PC-3 (cell line): ENCODE results near the gene BIRC5. TPM values are rescaled to one million over a fixed set of nuclear protein-coding genes. Genes with fewer than 3 reads are reported as not detected.

ENCODE experiments used
- ATAC-seq: fragments of 200-7000 bp; cut with Tn5 transposase; 2 replicates; pipeline ENCODE4 v1.9.1; 2020; ENCODE audit warnings: mild to moderate bottlenecking, moderate library complexity
- BruUV-seq: library from RNA; stranded (reverse); fragments of 400-500 nt; replicated peaks from 2 replicates; lab custom pipeline; 2021; lab: Mats Ljungman, UMichigan
- CTCF ChIA-PET: fragments of 300-600 bp; sonication (Branson Sonifier 250); formaldehyde crosslinking; loops from one replicate; lab custom pipeline; 2022; ENCODE audit warnings: antibody characterized with exemption; lab: Charles Lee
- POLR2A ChIA-PET: fragments of 300-600 bp; sonication (Branson Sonifier 250); formaldehyde crosslinking; loops from one replicate; lab custom pipeline; 2022; ENCODE audit warnings: antibody characterized with exemption; ENCODE audit not compliant: unreplicated experiment; lab: Charles Lee
- DNase-seq: peaks from one replicate; pipeline ENCODE4 v3.0.0-alpha.2; 2015
- H2AFZ ChIP-seq: fragments of 300-600 bp; sonication (generic); 2 replicates; pipeline ENCODE4 v1.6.0; 2016; ENCODE audit warnings: antibody characterized with exemption, low read length
- H3F3A ChIP-seq: fragments of 300-600 bp; sonication (generic); one replicate; pipeline ENCODE4 v1.6.0; 2017; ENCODE audit warnings: antibody characterized with exemption, low read length, control low read depth, mild to moderate bottlenecking; ENCODE audit not compliant: unreplicated experiment
- H3K27ac ChIP-seq: fragments of 300-600 bp; sonication (generic); 2 replicates; pipeline ENCODE4 v1.5.1; 2016; ENCODE audit warnings: mild to moderate bottlenecking, low read length
- H3K27me3 ChIP-seq: fragments of 300-600 bp; sonication (generic); 2 replicates; pipeline ENCODE4 v1.6.1; 2016; ENCODE audit warnings: low read length, mixed read lengths
- H3K36me3 ChIP-seq: fragments of 300-600 bp; sonication (generic); 2 replicates; pipeline ENCODE4 v1.6.1; 2016; ENCODE audit warnings: low read depth, mixed run types, low read length, mixed read lengths
- H3K4me1 ChIP-seq: fragments of 300-600 bp; sonication (generic); 2 replicates; pipeline ENCODE4 v1.5.1; 2016; ENCODE audit warnings: low read length; ENCODE audit not compliant: insufficient read depth
- H3K4me2 ChIP-seq: fragments of 300-600 bp; sonication (generic); 2 replicates; pipeline ENCODE4 v1.6.0; 2016; ENCODE audit warnings: low read length
- H3K4me3 ChIP-seq: fragments of 300-600 bp; sonication (generic); 2 replicates; pipeline ENCODE4 v1.5.1; 2016; ENCODE audit warnings: mild to moderate bottlenecking, low read length, mixed read lengths
- H3K79me2 ChIP-seq: fragments of 300-600 bp; sonication (generic); 2 replicates; pipeline ENCODE4 v1.6.1; 2017; ENCODE audit warnings: low read length, mixed read lengths
- H3K9ac ChIP-seq: fragments of 300-600 bp; sonication (generic); 2 replicates; pipeline ENCODE4 v1.6.0; 2016; ENCODE audit warnings: mild to moderate bottlenecking, low read length
- H3K9me2 ChIP-seq: fragments of 300-600 bp; sonication (generic); replicated peaks from 2 replicates; pipeline ENCODE4 v1.6.1; 2016; ENCODE audit warnings: mixed run types, low read length, mixed read lengths
- H3K9me3 ChIP-seq: fragments of 300-600 bp; sonication (generic); 2 replicates; pipeline ENCODE4 v1.6.1; 2016; ENCODE audit warnings: low read length, mixed read lengths
- H4K20me1 ChIP-seq: fragments of 300-600 bp; sonication (generic); 2 replicates; pipeline ENCODE4 v1.6.1; 2016; ENCODE audit warnings: low read length, mixed read lengths
- EZH2 ChIP-seq: fragments of 300-600 bp; sonication (generic); IDR thresholded peaks from one replicate; pipeline ENCODE4 v1.6.1; 2017; ENCODE audit warnings: antibody characterized with exemption, mild to moderate bottlenecking, low read length; ENCODE audit not compliant: unreplicated experiment
- EZH2phosphoT487 ChIP-seq: fragments of 300-600 bp; sonication (generic); IDR thresholded peaks from 2 replicates; pipeline ENCODE4 v1.6.1; 2018; ENCODE audit warnings: mild to moderate bottlenecking, antibody characterized with exemption, low read length, borderline replicate concordance
- intact Hi-C: fragments of 100-400 bp; cut with micrococcal nuclease; formaldehyde crosslinking; loops from 2 replicates; pipeline ENCODE4 v1.9.0; 2023
- total RNA-seq: library from RNA; depleted of rRNA; stranded (reverse); fragments of >200 nt; gene quantifications from 2 replicates; pipeline ENCODE4 v1.2.3, GENCODE V29; 2014
- TF ChIP-seq, protein P1 (sequence below): fragments of 300-600 bp; sonication (generic); conservative IDR thresholded peaks from 2 replicates; pipeline ENCODE4 v1.5.1; 2017; ENCODE audit warnings: antibody characterized with exemption, low read depth, mild to moderate bottlenecking, low read length

Gene BIRC5
- total RNA-seq, 1 experiment from 2014 or later, result 304 TPM

- Histone ChIP-seq H3K36me3 (peaks cover 30% of the 10 kb centered on the region), H3K9ac (no peak overlapping the region), H3K4me1 (peaks cover 24% of the 10 kb centered on the region), H3K9me2 (no peaks in the 10 kb centered on the region), H3K4me2 (peak overlapping the region; percentile 99), H3K4me3 (peak overlapping the region; percentile 77; the same call in 1 of the 2 replicates), H3K27me3 (no peaks in the 10 kb centered on the region), H3K9me3 (no peaks in the 10 kb centered on the region), H3K79me2 (peaks cover 65% of the 10 kb centered on the region), H3K27ac (no peak overlapping the region), H3F3A (no peaks in the 10 kb centered on the region), H2AFZ (no peak overlapping the region), H4K20me1 (peaks cover 13% of the 10 kb centered on the region; the same call in 1 of the 2 replicates)
- BruUV-seq, result no TSS peak
- ChIA-PET CTCF (no interaction called here), POLR2A (no interaction called here)
- intact Hi-C loops, result no loop called here
- no peak for DNase-seq
- TF ChIP-seq, protein P1, sequence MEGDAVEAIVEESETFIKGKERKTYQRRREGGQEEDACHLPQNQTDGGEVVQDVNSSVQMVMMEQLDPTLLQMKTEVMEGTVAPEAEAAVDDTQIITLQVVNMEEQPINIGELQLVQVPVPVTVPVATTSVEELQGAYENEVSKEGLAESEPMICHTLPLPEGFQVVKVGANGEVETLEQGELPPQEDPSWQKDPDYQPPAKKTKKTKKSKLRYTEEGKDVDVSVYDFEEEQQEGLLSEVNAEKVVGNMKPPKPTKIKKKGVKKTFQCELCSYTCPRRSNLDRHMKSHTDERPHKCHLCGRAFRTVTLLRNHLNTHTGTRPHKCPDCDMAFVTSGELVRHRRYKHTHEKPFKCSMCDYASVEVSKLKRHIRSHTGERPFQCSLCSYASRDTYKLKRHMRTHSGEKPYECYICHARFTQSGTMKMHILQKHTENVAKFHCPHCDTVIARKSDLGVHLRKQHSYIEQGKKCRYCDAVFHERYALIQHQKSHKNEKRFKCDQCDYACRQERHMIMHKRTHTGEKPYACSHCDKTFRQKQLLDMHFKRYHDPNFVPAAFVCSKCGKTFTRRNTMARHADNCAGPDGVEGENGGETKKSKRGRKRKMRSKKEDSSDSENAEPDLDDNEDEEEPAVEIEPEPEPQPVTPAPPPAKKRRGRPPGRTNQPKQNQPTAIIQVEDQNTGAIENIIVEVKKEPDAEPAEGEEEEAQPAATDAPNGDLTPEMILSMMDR, result no peak
- TF ChIP-seq EZH2phosphoT487 (no peak), EZH2 (no peak)
- no peak for ATAC-seq
Measured at GRCh38 chr17:78183916-78184315, 30.1 kb upstream of the BIRC5 start.

GRCh38 chr17:78184351-78184750 lies 29.7 kb upstream of the BIRC5 start:
- DNase-seq, result no peak
- no TSS peak for BruUV-seq
- no peak overlapping the region for H2AFZ ChIP-seq

GRCh38 chr17:78184868-78185267 lies 29.2 kb upstream of the BIRC5 start:
- peak overlapping the region; percentile 99 for H3K4me2 ChIP-seq
- no TSS peak for BruUV-seq
- ChIA-PET POLR2A (no interaction called here), CTCF (no interaction called here)
- no peak overlapping the region for H2AFZ ChIP-seq
- H3K4me1 ChIP-seq, result peaks cover 24% of the 10 kb centered on the region
- DNase-seq, result no peak
- no peaks in the 10 kb centered on the region for H3K9me3 ChIP-seq
- no peaks in the 10 kb centered on the region for H3K9me2 ChIP-seq
- no peak for ATAC-seq
- H3K79me2 ChIP-seq, result peaks cover 75% of the 10 kb centered on the region
- no peaks in the 10 kb centered on the region for H3K27me3 ChIP-seq
- no peak overlapping the region for H3K27ac ChIP-seq
- H3F3A ChIP-seq, result no peaks in the 10 kb centered on the region
- intact Hi-C loops, result loop anchor here (5.0 kb wide), 1 partner anchor 67 kb away; no protein-coding TSS in a partner anchor
- H3K9ac ChIP-seq, result no peak overlapping the region
- peak overlapping the region; percentile 77 for H3K4me3 ChIP-seq
- peaks cover 26% of the 10 kb centered on the region for H3K36me3 ChIP-seq
- TF ChIP-seq EZH2phosphoT487 (no peak), EZH2 (no peak)
- TF ChIP-seq, protein P1, result no peak
- H4K20me1 ChIP-seq, result peaks cover 13% of the 10 kb centered on the region; the same call in 1 of the 2 replicates

More at GRCh38 chr17:78184351-78184750, 29.7 kb upstream of the BIRC5 start:
- ChIA-PET CTCF (no interaction called here), POLR2A (no interaction called here)
- TF ChIP-seq, protein P1, result no peak
- TF ChIP-seq EZH2, result no peak
- TF ChIP-seq EZH2phosphoT487, result no peak
- Histone ChIP-seq H3K27ac (no peak overlapping the region), H3K27me3 (no peaks in the 10 kb centered on the region), H3K4me3 (peak overlapping the region; percentile 77; the same call in 1 of the 2 replicates), H3F3A (no peaks in the 10 kb centered on the region), H4K20me1 (peaks cover 13% of the 10 kb centered on the region; the same call in 1 of the 2 replicates), H3K36me3 (peaks cover 27% of the 10 kb centered on the region), H3K4me1 (peaks cover 24% of the 10 kb centered on the region), H3K9ac (no peak overlapping the region), H3K9me3 (no peaks in the 10 kb centered on the region), H3K79me2 (peaks cover 70% of the 10 kb centered on the region), H3K4me2 (peak overlapping the region; percentile 99), H3K9me2 (no peaks in the 10 kb centered on the region)
- no peak for ATAC-seq
- intact Hi-C loops, result no loop called here
